SK-N-SH (cell line): ENCODE data around the gene FBXO21. TPM values are rescaled to one million over a fixed set of nuclear protein-coding genes. Genes with fewer than 3 reads are reported as not detected.
A peak's percentile ranks its signal among the peaks of the same experiment; 100 is the strongest.

Experiments
- CTCF ChIA-PET: fragments of 300-600, 350-600 bp; formaldehyde crosslinking; extraction: SDS; loops from one replicate; lab custom pipeline; 2021; lab: Yijun Ruan, JAX
- POLR2A ChIA-PET: fragments of 350-600 bp; sonication (Branson Sonifier 250); formaldehyde crosslinking; extraction: SDS; loops from one replicate; lab custom pipeline; 2020; ENCODE audit warnings: antibody characterized with exemption, inconsistent platforms; lab: Yijun Ruan, JAX
- DNase-seq: peaks from one replicate; pipeline ENCODE4 v3.0.0; 2012
- H2AFZ ChIP-seq: fragments of 200-600 bp; sonication (generic); 2 replicates; pipeline ENCODE4 v1.8.1; 2016; ENCODE audit warnings: antibody characterized with exemption, mild to moderate bottlenecking, low read depth
- H3F3A ChIP-seq: fragments of 200-600 bp; sonication (generic); replicated peaks from 2 replicates; pipeline ENCODE3; 2016; ENCODE audit warnings: antibody characterized with exemption, mild to moderate bottlenecking; ENCODE audit not compliant: insufficient read depth
- H3K27ac ChIP-seq, 2 experiments: fragments of 200-500 bp in 1 of 2; fragments of 200-600 bp in 1 of 2; sonication (Bioruptor generic) in 1 of 2; sonication (generic), shearing (Covaris generic) in 1 of 2; 2 replicates each; pipeline versions ENCODE4 v1.5.1 to v1.6.1; 2014 to 2016; ENCODE audit warnings: low read depth in 2 of 2, inconsistent platforms in 1 of 2, low read length in 1 of 2, mild to moderate bottlenecking in 1 of 2, mixed read lengths in 1 of 2
- H3K27me3 ChIP-seq: fragments of 200-600 bp; sonication (generic), shearing (Covaris generic); 2 replicates; pipeline ENCODE4 v1.6.1; 2016; ENCODE audit warnings: mixed run types; ENCODE audit not compliant: insufficient read depth
- H3K36me3 ChIP-seq, 2 experiments: fragments of 200-500 bp in 1 of 2; fragments of 200-600 bp in 1 of 2; sonication (Bioruptor generic) in 1 of 2; sonication (generic) in 1 of 2; replicated peaks in 1 of 2; 2 replicates each; pipeline versions ENCODE3 to v1.5.1; 2014 to 2016; ENCODE audit warnings: low read length in 1 of 2, mild to moderate bottlenecking in 1 of 2; ENCODE audit not compliant: insufficient read depth in 2 of 2, control insufficient read depth in 1 of 2
- H3K4me1 ChIP-seq, 2 experiments: fragments of 200-500 bp in 1 of 2; fragments of 200-600 bp in 1 of 2; sonication (Bioruptor generic) in 1 of 2; sonication (generic), shearing (Covaris generic) in 1 of 2; 2 replicates each; pipeline versions ENCODE4 v1.5.1 to v1.6.1; 2014 to 2016; ENCODE audit warnings: low read depth in 1 of 2, low read length in 1 of 2, mixed run types in 1 of 2; ENCODE audit not compliant: insufficient read depth in 2 of 2, control insufficient read depth in 1 of 2
- H3K4me2 ChIP-seq: fragments of 200-600 bp; sonication (generic), shearing (Covaris generic); 2 replicates; pipeline ENCODE4 v1.6.1; 2017; ENCODE audit warnings: mixed run types
- H3K4me3 ChIP-seq, 2 experiments: fragments of 200-500 bp in 1 of 2; fragments of 200-600 bp in 1 of 2; sonication (Bioruptor generic) in 1 of 2; sonication (generic), shearing (Covaris generic) in 1 of 2; 2 replicates each; pipeline versions ENCODE4 v1.5.1 to v1.8.1; 2014 to 2016; ENCODE audit warnings: low read depth in 2 of 2, inconsistent platforms in 1 of 2, low read length in 1 of 2, mild to moderate bottlenecking in 1 of 2, mixed read lengths in 1 of 2, moderate library complexity in 1 of 2
- H3K79me2 ChIP-seq: fragments of 200-600 bp; sonication (generic); 2 replicates; pipeline ENCODE4 v1.8.1; 2017; ENCODE audit warnings: mild to moderate bottlenecking; ENCODE audit not compliant: insufficient read depth
- H3K9ac ChIP-seq: fragments of 200-600 bp; sonication (generic); 2 replicates; pipeline ENCODE4 v1.6.1; 2017; ENCODE audit warnings: mixed run types
- H3K9me2 ChIP-seq: fragments of 200-600 bp; sonication (generic); 2 replicates; pipeline ENCODE4 v1.6.1; 2017; ENCODE audit warnings: mixed run types
- H3K9me3 ChIP-seq: fragments of 200-600 bp; sonication (generic); 2 replicates; pipeline ENCODE4 v1.6.1; 2017; ENCODE audit warnings: mixed run types, mild to moderate bottlenecking, moderate library complexity
- H4K20me1 ChIP-seq: fragments of 200-600 bp; sonication (generic); 2 replicates; pipeline ENCODE4 v1.6.1; 2017; ENCODE audit warnings: mild to moderate bottlenecking, mixed run types; ENCODE audit not compliant: insufficient read depth
- EZH2phosphoT487 ChIP-seq: fragments of 200-600 bp; sonication (generic); IDR thresholded peaks from 2 replicates; pipeline ENCODE4 v1.6.1; 2017; ENCODE audit warnings: low read depth, mixed run types, mild to moderate bottlenecking, antibody characterized with exemption, moderate library complexity, borderline replicate concordance
- FOXJ3 ChIP-seq: sonication (generic); formaldehyde crosslinking; IDR thresholded peaks from 2 replicates; pipeline ENCODE4 v1.5.1; 2020; ENCODE audit warnings: mild to moderate bottlenecking, missing genetic modification reagents
- FOXM1 ChIP-seq: IDR thresholded peaks from 2 replicates; pipeline ENCODE4 v1.4.0; 2012; ENCODE audit warnings: low read depth, mild to moderate bottlenecking
- JUND ChIP-seq: IDR thresholded peaks from 2 replicates; pipeline ENCODE4 v1.4.0; 2012
- MAX ChIP-seq: IDR thresholded peaks from 2 replicates; pipeline ENCODE4 v1.4.0; 2012; ENCODE audit warnings: low read depth
- NRF1 ChIP-seq: IDR thresholded peaks from 2 replicates; pipeline ENCODE4 v1.6.1; 2012; ENCODE audit warnings: low read depth, mild to moderate bottlenecking, low read length
- PBX3 ChIP-seq: IDR thresholded peaks from 2 replicates; pipeline ENCODE4; 2012
- RAD21 ChIP-seq: IDR thresholded peaks from 2 replicates; pipeline ENCODE4 v1.6.1; 2012; ENCODE audit warnings: mild to moderate bottlenecking, low read length
- RXRA ChIP-seq: IDR thresholded peaks from 2 replicates; pipeline ENCODE4 v1.4.0; 2012; ENCODE audit warnings: low read depth, mild to moderate bottlenecking, borderline replicate concordance
- SMC3 ChIP-seq: IDR thresholded peaks from 2 replicates; pipeline ENCODE4 v1.6.1; 2012; ENCODE audit warnings: low read depth, low read length, improper control_type of control experiment
- YY1 ChIP-seq: IDR thresholded peaks from 2 replicates; pipeline ENCODE4 v1.4.0; 2012; ENCODE audit warnings: low read depth, mild to moderate bottlenecking
- WGBS: methylation state at CpG from one replicate; pipeline ENCODE4 v1.1.6; 2017; ENCODE audit warnings: low lambda C conversion rate; 5-methylcytosine and 5-hydroxymethylcytosine counted together
- polyA plus RNA-seq, 3 experiments: library from polyadenylated mRNA; depleted of rRNA; stranded (reverse); fragments of >200 nt; gene quantifications; 2 replicates each; pipeline ENCODE4 v1.2.3, GENCODE V29; 2012
- TF ChIP-seq, protein P1 (sequence below): fragments of 200-600 bp; sonication (generic); IDR thresholded peaks from 2 replicates; pipeline ENCODE4 v1.6.1; 2017; ENCODE audit warnings: antibody characterized with exemption, mild to moderate bottlenecking, moderate library complexity

The FBXO21 gene
- polyA plus RNA-seq, 1 of the 3 experiments (the other 2 are of a cell fraction), result 44.2 TPM

DNA sequence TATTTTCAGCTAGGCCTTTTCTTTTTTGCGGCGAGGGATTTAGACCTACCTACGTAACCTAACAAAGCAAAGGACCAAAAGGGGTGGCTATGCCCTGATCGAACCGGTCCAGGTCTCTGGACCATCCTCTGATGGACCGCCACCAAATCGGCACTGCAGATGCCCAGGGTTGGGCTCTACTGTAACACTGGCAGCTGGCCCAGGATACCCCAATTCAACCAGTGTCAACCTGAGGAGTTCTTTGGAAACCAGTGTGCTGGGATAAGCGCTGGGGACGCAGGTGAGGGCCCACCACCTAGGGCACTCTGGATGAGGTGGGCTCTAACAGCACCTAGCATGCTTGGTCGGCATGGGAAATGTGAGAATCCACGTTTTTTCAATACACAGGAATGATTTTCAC, 32.2 kb downstream of the FBXO21 start:
- Histone ChIP-seq H3K36me3 (peaks cover 48 to 85% of the 10 kb centered on the region in 2 experiments), H3K4me3 (no peak overlapping the region), H3K27me3 (no peaks in the 10 kb centered on the region), H3F3A (no peaks in the 10 kb centered on the region), H3K4me2 (no peak overlapping the region), H3K9ac (no peak overlapping the region), H3K4me1 (peaks cover 0 to 4% of the 10 kb centered on the region in 2 experiments; a peak in 1 of 4 replicates), H4K20me1 (no peaks in the 10 kb centered on the region), H3K27ac (no peak overlapping the region), H3K9me3 (no peaks in the 10 kb centered on the region), H3K9me2 (no peaks in the 10 kb centered on the region), H3K79me2 (no peaks in the 10 kb centered on the region), H2AFZ (no peak overlapping the region)
- TF ChIP-seq RXRA, result no peak
- TF ChIP-seq FOXM1, result no peak
- TF ChIP-seq NRF1, result no peak
- TF ChIP-seq YY1, result no peak
- no peak for TF ChIP-seq JUND
- TF ChIP-seq FOXJ3 (CRISPR knock-in tag), result no peak
- CTCF ChIA-PET, result interaction anchor here (0.7 kb wide), 1 partner anchor 699 kb away, joined by 3 read pairs; no protein-coding TSS in a partner anchor
- DNase-seq, result no peak
- 90% methylated on average over 11 of the region's 11 CpGs for WGBS
- POLR2A ChIA-PET, result no interaction called here

- H3K9me2 ChIP-seq, result no peaks in the 10 kb centered on the region
- no peak overlapping the region for H3K27ac ChIP-seq
- TF ChIP-seq RAD21 (peak; percentile 30; the same call in 1 of the 2 replicates), SMC3 (peak; percentile 15; the same call in 1 of the 2 replicates), EZH2phosphoT487 (no peak), PBX3 (peak; percentile 78), MAX (no peak)
- TF ChIP-seq, protein P1, sequence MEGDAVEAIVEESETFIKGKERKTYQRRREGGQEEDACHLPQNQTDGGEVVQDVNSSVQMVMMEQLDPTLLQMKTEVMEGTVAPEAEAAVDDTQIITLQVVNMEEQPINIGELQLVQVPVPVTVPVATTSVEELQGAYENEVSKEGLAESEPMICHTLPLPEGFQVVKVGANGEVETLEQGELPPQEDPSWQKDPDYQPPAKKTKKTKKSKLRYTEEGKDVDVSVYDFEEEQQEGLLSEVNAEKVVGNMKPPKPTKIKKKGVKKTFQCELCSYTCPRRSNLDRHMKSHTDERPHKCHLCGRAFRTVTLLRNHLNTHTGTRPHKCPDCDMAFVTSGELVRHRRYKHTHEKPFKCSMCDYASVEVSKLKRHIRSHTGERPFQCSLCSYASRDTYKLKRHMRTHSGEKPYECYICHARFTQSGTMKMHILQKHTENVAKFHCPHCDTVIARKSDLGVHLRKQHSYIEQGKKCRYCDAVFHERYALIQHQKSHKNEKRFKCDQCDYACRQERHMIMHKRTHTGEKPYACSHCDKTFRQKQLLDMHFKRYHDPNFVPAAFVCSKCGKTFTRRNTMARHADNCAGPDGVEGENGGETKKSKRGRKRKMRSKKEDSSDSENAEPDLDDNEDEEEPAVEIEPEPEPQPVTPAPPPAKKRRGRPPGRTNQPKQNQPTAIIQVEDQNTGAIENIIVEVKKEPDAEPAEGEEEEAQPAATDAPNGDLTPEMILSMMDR, result peak; percentile 66
- TF ChIP-seq, all 33 proteins: peak for 4
- WGBS, result 86% methylated on average over 34 of the region's 47 CpGs
- Histone ChIP-seq H3K4me3 (no peak overlapping the region; a peak in 1 of 4 replicates), H3F3A (no peaks in the 10 kb centered on the region), H3K9me3 (no peaks in the 10 kb centered on the region), H3K27me3 (no peaks in the 10 kb centered on the region), H2AFZ (no peak overlapping the region), H4K20me1 (no peaks in the 10 kb centered on the region), H3K9ac (no peak overlapping the region), H3K4me1 (peaks cover 0 to 4% of the 10 kb centered on the region in 2 experiments; a peak in 1 of 4 replicates), H3K4me2 (no peak overlapping the region), H3K79me2 (no peaks in the 10 kb centered on the region), H3K36me3 (peaks cover 53 to 78% of the 10 kb centered on the region in 2 experiments)
- POLR2A ChIA-PET, result no interaction called here
- DNase-seq, result peak; percentile 85
- CTCF ChIA-PET, result interaction anchor here (0.7 to 2.4 kb wide), 9 partner anchors 8 to 702 kb away, joined by 3 to 12 read pairs (median 4); no protein-coding TSS in a partner anchor
Measured at GRCh38 chr12:117155278-117156060, 34.8 kb downstream of the FBXO21 start.
